ENCODE results near the gene LIN37. TPM values are rescaled to one million over a fixed set of nuclear protein-coding genes. Genes with fewer than 3 reads are reported as not detected.

LIN37 gene
- total RNA-seq, 1 experiment from 2014 or later = 7.4 TPM

GRCh38 chr19:35780717-35781116 is 32.3 kb downstream of the LIN37 start:
- DNase-seq (ENCODE audit: low read depth) = no peak
- in situ Hi-C loops (cut with HindIII; ENCODE audit: low pct_unique_long_range_greater_than_20kb, low sequenced_read_pairs) = no loop called here

GRCh38 chr19:35781650-35782049 is 33.3 kb downstream of the LIN37 start:
- DNase-seq (ENCODE audit: low read depth) = no peak
- in situ Hi-C loops (cut with HindIII; ENCODE audit: low pct_unique_long_range_greater_than_20kb, low sequenced_read_pairs) = no loop called here

- in situ Hi-C loops (cut with HindIII; ENCODE audit: low pct_unique_long_range_greater_than_20kb, low sequenced_read_pairs) = no loop called here
- no peak for DNase-seq (ENCODE audit: low read depth)
Measured at GRCh38 chr19:35782589-35782988, 34.2 kb downstream of the LIN37 start.

GRCh38 chr19:35783469-35784434 is 35.4 kb downstream of the LIN37 start:
- no peak for DNase-seq (ENCODE audit: low read depth)
- in situ Hi-C loops (cut with HindIII; ENCODE audit: low pct_unique_long_range_greater_than_20kb, low sequenced_read_pairs) = no loop called here

GRCh38 chr19:35784503-35785338 is 36.3 kb downstream of the LIN37 start:
- in situ Hi-C loops (cut with HindIII; ENCODE audit: low pct_unique_long_range_greater_than_20kb, low sequenced_read_pairs) = no loop called here
- no peak for DNase-seq (ENCODE audit: low read depth)

- DNase-seq (ENCODE audit: low read depth) = no peak
- in situ Hi-C loops (cut with HindIII; ENCODE audit: low pct_unique_long_range_greater_than_20kb, low sequenced_read_pairs) = no loop called here
Measured at GRCh38 chr19:35785339-35785627, 36.9 kb downstream of the LIN37 start.

- in situ Hi-C loops (cut with HindIII; ENCODE audit: low pct_unique_long_range_greater_than_20kb, low sequenced_read_pairs) = no loop called here
- no peak for DNase-seq (ENCODE audit: low read depth)
Measured at GRCh38 chr19:35786299-35787160, 38.2 kb downstream of the LIN37 start.

GRCh38 chr19:35787227-35787799 is 38.9 kb downstream of the LIN37 start:
- no peak for DNase-seq (ENCODE audit: low read depth)
- in situ Hi-C loops (cut with HindIII; ENCODE audit: low pct_unique_long_range_greater_than_20kb, low sequenced_read_pairs) = no loop called here

GRCh38 chr19:35788205-35788960 is 40.0 kb downstream of the LIN37 start:
- in situ Hi-C loops (cut with HindIII; ENCODE audit: low pct_unique_long_range_greater_than_20kb, low sequenced_read_pairs) = no loop called here
- no peak for DNase-seq (ENCODE audit: low read depth)

- in situ Hi-C loops (cut with HindIII; ENCODE audit: low pct_unique_long_range_greater_than_20kb, low sequenced_read_pairs) = no loop called here
- DNase-seq (ENCODE audit: low read depth) = no peak
Measured at GRCh38 chr19:35789195-35789977, 41.0 kb downstream of the LIN37 start.

- in situ Hi-C loops (cut with HindIII; ENCODE audit: low pct_unique_long_range_greater_than_20kb, low sequenced_read_pairs) = no loop called here
Measured at GRCh38 chr19:35789978-35790944, 41.9 kb downstream of the LIN37 start.

GRCh38 chr19:35790981-35791813 is 42.8 kb downstream of the LIN37 start:
- in situ Hi-C loops (cut with HindIII; ENCODE audit: low pct_unique_long_range_greater_than_20kb, low sequenced_read_pairs) = no loop called here

More at GRCh38 chr19:35789978-35790944, 41.9 kb downstream of the LIN37 start:
- DNase-seq (ENCODE audit: low read depth) = no peak

GRCh38 chr19:35791814-35792279 is 43.5 kb downstream of the LIN37 start:
- DNase-seq (ENCODE audit: low read depth) = no peak
- in situ Hi-C loops (cut with HindIII; ENCODE audit: low pct_unique_long_range_greater_than_20kb, low sequenced_read_pairs) = no loop called here

More at GRCh38 chr19:35790981-35791813, 42.8 kb downstream of the LIN37 start:
- no peak for DNase-seq (ENCODE audit: low read depth)

GRCh38 chr19:35792312-35792711 is 43.9 kb downstream of the LIN37 start:
- no peak for DNase-seq (ENCODE audit: low read depth)
- in situ Hi-C loops (cut with HindIII; ENCODE audit: low pct_unique_long_range_greater_than_20kb, low sequenced_read_pairs) = no loop called here

GRCh38 chr19:35792888-35793287 is 44.5 kb downstream of the LIN37 start:
- in situ Hi-C loops (cut with HindIII; ENCODE audit: low pct_unique_long_range_greater_than_20kb, low sequenced_read_pairs) = no loop called here
- DNase-seq (ENCODE audit: low read depth) = no peak

All from Caki2 (cell line).